Measurements from ENCODE around the gene VAV2.

The VAV2 gene

GRCh38 chr9:133775951-133776905 is 215.9 kb downstream of the VAV2 start:
- no peaks in the 10 kb centered on the region for H3F3A ChIP-seq (ENCODE audit: insufficient read depth)
- no peak overlapping the region for H3K27ac ChIP-seq (ENCODE audit: low read depth, low read length)
- H2AFZ ChIP-seq (ENCODE audit: low read depth, low read length, severe bottlenecking) = no peak overlapping the region
- no peaks in the 10 kb centered on the region for H3K9me2 ChIP-seq (replicated peaks; ENCODE audit: insufficient read depth, low read length)
- no peaks in the 10 kb centered on the region for H4K20me1 ChIP-seq (ENCODE audit: low read depth, low read length)
- H3K79me2 ChIP-seq (ENCODE audit: insufficient read depth, low read length) = no peaks in the 10 kb centered on the region
- no peak overlapping the region for H3K4me3 ChIP-seq (ENCODE audit: insufficient read depth, low read length, poor library complexity, severe bottlenecking)
- TF ChIP-seq CTCF (IDR thresholded peaks at IDR 0.05; ENCODE audit: insufficient read depth, low read length, poor library complexity, severe bottlenecking) (no peak), EZH2phosphoT487 (conservative IDR thresholded peaks at IDR 0.05; ENCODE audit: low read length) (no peak)
- no peaks in the 10 kb centered on the region; the same call in 1 of the 2 replicates for H3K36me3 ChIP-seq (ENCODE audit: low read length)
- no peak overlapping the region for H3K4me2 ChIP-seq (ENCODE audit: low read depth, low read length, poor library complexity, severe bottlenecking)
- no peak overlapping the region for H3K9ac ChIP-seq (ENCODE audit: low read length)
- no peaks in the 10 kb centered on the region for H3K27me3 ChIP-seq (ENCODE audit: low read length)
- H3K9me3 ChIP-seq (ENCODE audit: insufficient read depth, low read length) = no peaks in the 10 kb centered on the region

GRCh38 chr9:133775291-133775690 is 216.8 kb downstream of the VAV2 start:
- no peaks in the 10 kb centered on the region for H3F3A ChIP-seq (ENCODE audit: insufficient read depth)

GRCh38 chr9:133774799-133775198 is 217.3 kb downstream of the VAV2 start:
- Histone ChIP-seq H4K20me1 (ENCODE audit: low read depth, low read length) (no peaks in the 10 kb centered on the region), H3K4me3 (ENCODE audit: insufficient read depth, low read length, poor library complexity, severe bottlenecking) (no peak overlapping the region), H3K27ac (ENCODE audit: low read depth, low read length) (no peak overlapping the region), H3K79me2 (ENCODE audit: insufficient read depth, low read length) (no peaks in the 10 kb centered on the region), H3K36me3 (ENCODE audit: low read length) (no peaks in the 10 kb centered on the region; the same call in 1 of the 2 replicates), H3K9me3 (ENCODE audit: insufficient read depth, low read length) (no peaks in the 10 kb centered on the region), H3K4me2 (ENCODE audit: low read depth, low read length, poor library complexity, severe bottlenecking) (no peak overlapping the region), H2AFZ (ENCODE audit: low read depth, low read length, severe bottlenecking) (no peak overlapping the region), H3K9me2 (replicated peaks; ENCODE audit: insufficient read depth, low read length) (no peaks in the 10 kb centered on the region), H3K9ac (ENCODE audit: low read length) (no peak overlapping the region), H3F3A (ENCODE audit: insufficient read depth) (no peaks in the 10 kb centered on the region), H3K27me3 (ENCODE audit: low read length) (no peaks in the 10 kb centered on the region)
- TF ChIP-seq EZH2phosphoT487 (conservative IDR thresholded peaks at IDR 0.05; ENCODE audit: low read length) (no peak), CTCF (IDR thresholded peaks at IDR 0.05; ENCODE audit: insufficient read depth, low read length, poor library complexity, severe bottlenecking) (no peak)

More at GRCh38 chr9:133775291-133775690, 216.8 kb downstream of the VAV2 start:
- no peaks in the 10 kb centered on the region for H3K9me2 ChIP-seq (replicated peaks; ENCODE audit: insufficient read depth, low read length)
- H3K27ac ChIP-seq (ENCODE audit: low read depth, low read length) = no peak overlapping the region
- H3K27me3 ChIP-seq (ENCODE audit: low read length) = no peaks in the 10 kb centered on the region
- H3K4me3 ChIP-seq (ENCODE audit: insufficient read depth, low read length, poor library complexity, severe bottlenecking) = no peak overlapping the region
- no peak overlapping the region for H3K4me2 ChIP-seq (ENCODE audit: low read depth, low read length, poor library complexity, severe bottlenecking)
- no peaks in the 10 kb centered on the region for H3K9me3 ChIP-seq (ENCODE audit: insufficient read depth, low read length)
- H3K36me3 ChIP-seq (ENCODE audit: low read length) = no peaks in the 10 kb centered on the region; the same call in 1 of the 2 replicates
- H2AFZ ChIP-seq (ENCODE audit: low read depth, low read length, severe bottlenecking) = no peak overlapping the region
- no peak for TF ChIP-seq EZH2phosphoT487 (conservative IDR thresholded peaks at IDR 0.05; ENCODE audit: low read length)
- TF ChIP-seq CTCF (IDR thresholded peaks at IDR 0.05; ENCODE audit: insufficient read depth, low read length, poor library complexity, severe bottlenecking) = no peak
- no peak overlapping the region for H3K9ac ChIP-seq (ENCODE audit: low read length)
- H4K20me1 ChIP-seq (ENCODE audit: low read depth, low read length) = no peaks in the 10 kb centered on the region
- no peaks in the 10 kb centered on the region for H3K79me2 ChIP-seq (ENCODE audit: insufficient read depth, low read length)
